H9 (cell line): Measurements from ENCODE around the gene TEX264. TPM values are rescaled to one million over a fixed set of nuclear protein-coding genes. Genes with fewer than 3 reads are reported as not detected.

ENCODE experiments used
- DNase-seq: peaks from one replicate; pipeline ENCODE4 v3.0.0-alpha.2; 2017
- H2AFZ ChIP-seq: one replicate; pipeline ENCODE4 v1.6.1; 2013; ENCODE audit warnings: mild to moderate bottlenecking, low read length, control low read depth, moderate library complexity
- H2AK5ac ChIP-seq: 2 replicates; pipeline ENCODE4 v1.6.1; 2013; ENCODE audit warnings: low read length, control low read depth, mixed read lengths; ENCODE audit not compliant: insufficient read length
- H2BK120ac ChIP-seq: one replicate; pipeline ENCODE4 v1.6.1; 2013; ENCODE audit warnings: low read depth, mild to moderate bottlenecking, low read length, control low read depth, inconsistent platforms; ENCODE audit not compliant: poor library complexity, severe bottlenecking
- H2BK12ac ChIP-seq: 2 replicates; pipeline ENCODE4 v1.6.1; 2013; ENCODE audit warnings: low read length, control low read depth, mixed read lengths, low read depth; ENCODE audit not compliant: insufficient read length
- H2BK15ac ChIP-seq: 2 replicates; pipeline ENCODE4 v1.6.1; 2013; ENCODE audit warnings: low read depth, low read length, control low read depth
- H2BK20ac ChIP-seq: one replicate; pipeline ENCODE4 v1.6.1; 2013; ENCODE audit warnings: low read depth, mild to moderate bottlenecking, low read length, control low read depth, inconsistent platforms; ENCODE audit not compliant: poor library complexity, severe bottlenecking
- H2BK5ac ChIP-seq: 2 replicates; pipeline ENCODE4 v1.6.1; 2013; ENCODE audit warnings: low read length, control low read depth, mixed read lengths; ENCODE audit not compliant: insufficient read length
- H3K14ac ChIP-seq: 2 replicates; pipeline ENCODE4 v1.6.1; 2013; ENCODE audit warnings: low read length, control low read depth; ENCODE audit not compliant: insufficient read depth
- H3K18ac ChIP-seq: 2 replicates; pipeline ENCODE4 v1.6.1; 2013; ENCODE audit warnings: low read depth, mild to moderate bottlenecking, mixed read lengths, low read length, control low read depth; ENCODE audit not compliant: insufficient read length
- H3K23ac ChIP-seq: 2 replicates; pipeline ENCODE4 v1.6.1; 2013; ENCODE audit warnings: low read length, control low read depth, mixed read lengths, low read depth; ENCODE audit not compliant: insufficient read length
- H3K23me2 ChIP-seq: 2 replicates; pipeline ENCODE4 v1.6.1; 2013; ENCODE audit warnings: low read depth, mild to moderate bottlenecking, mixed read lengths, low read length, control low read depth; ENCODE audit not compliant: insufficient read length, poor library complexity, severe bottlenecking
- H3K27ac ChIP-seq: 2 replicates; pipeline ENCODE4 v1.5.1; 2013; ENCODE audit warnings: low read length, control low read depth, mixed read lengths, low read depth; ENCODE audit not compliant: insufficient read length
- H3K27me3 ChIP-seq: 2 replicates; pipeline ENCODE4 v1.6.1; 2013; ENCODE audit warnings: low read length, control low read depth, inconsistent platforms; ENCODE audit not compliant: insufficient read depth
- H3K4ac ChIP-seq: 2 replicates; pipeline ENCODE4 v1.6.1; 2013; ENCODE audit warnings: low read depth, mild to moderate bottlenecking, control low read depth, inconsistent platforms, low read length, moderate library complexity
- H3K4me1 ChIP-seq: 2 replicates; pipeline ENCODE4 v1.6.1; 2013; ENCODE audit warnings: low read length, control low read depth, inconsistent platforms; ENCODE audit not compliant: insufficient read depth
- H3K4me2 ChIP-seq: 2 replicates; pipeline ENCODE4 v1.6.1; 2013; ENCODE audit warnings: low read length, control low read depth, mixed read lengths; ENCODE audit not compliant: insufficient read length, insufficient read depth
- H3K56ac ChIP-seq: 2 replicates; pipeline ENCODE4 v1.6.1; 2013; ENCODE audit warnings: low read depth, mild to moderate bottlenecking, mixed read lengths, low read length, control low read depth; ENCODE audit not compliant: insufficient read length
- H3K79me1 ChIP-seq: 2 replicates; pipeline ENCODE4 v1.6.1; 2013; ENCODE audit warnings: low read depth, mild to moderate bottlenecking, moderate library complexity, low read length, control low read depth, inconsistent platforms; ENCODE audit not compliant: insufficient read depth, poor library complexity, severe bottlenecking
- H3K79me2 ChIP-seq: 2 replicates; pipeline ENCODE4 v1.6.1; 2013; ENCODE audit warnings: low read length, control low read depth, inconsistent platforms; ENCODE audit not compliant: insufficient read depth
- H3K9ac ChIP-seq: 2 replicates; pipeline ENCODE4 v1.6.1; 2013; ENCODE audit warnings: low read length, control low read depth, mixed read lengths; ENCODE audit not compliant: insufficient read length; ENCODE audit errors: extremely low read depth
- H3K9me3 ChIP-seq: one replicate; pipeline ENCODE4 v1.6.1; 2013; ENCODE audit warnings: low read depth, low read length, inconsistent platforms; ENCODE audit not compliant: control insufficient read depth
- H3T11ph ChIP-seq: one replicate; pipeline ENCODE4 v1.6.1; 2013; ENCODE audit warnings: mild to moderate bottlenecking, low read length, control low read depth, inconsistent platforms
- H4K20me1 ChIP-seq: one replicate; pipeline ENCODE4 v1.6.1; 2013; ENCODE audit not compliant: control insufficient read depth, insufficient read length, insufficient read depth
- H4K5ac ChIP-seq: 2 replicates; pipeline ENCODE4 v1.6.1; 2013; ENCODE audit warnings: low read depth, mild to moderate bottlenecking, mixed read lengths, low read length, control low read depth; ENCODE audit not compliant: insufficient read length
- H4K8ac ChIP-seq: replicated peaks from 2 replicates; pipeline ENCODE4 v1.6.1; 2013; ENCODE audit warnings: low read length, control low read depth, mixed read lengths, low read depth; ENCODE audit not compliant: insufficient read length
- H4K91ac ChIP-seq: 2 replicates; pipeline ENCODE4 v1.6.1; 2013; ENCODE audit warnings: low read depth, mild to moderate bottlenecking, moderate library complexity, mixed read lengths, low read length, control low read depth; ENCODE audit not compliant: insufficient read length
- H3K27ac Mint-ChIP-seq, 3 experiments: 2 replicates in 2 of 3; 3 replicates in 1 of 3; pipeline ENCODE4 v1.8.0; 2020 to 2021; ENCODE audit warnings: mixed read lengths in 3 of 3, mild to moderate bottlenecking in 1 of 3, moderate library complexity in 1 of 3
- H3K27me3 Mint-ChIP-seq: 2 replicates; pipeline ENCODE4 v1.8.0; 2021; ENCODE audit warnings: low read depth, mild to moderate bottlenecking, moderate library complexity, mixed read lengths
- H3K36me3 Mint-ChIP-seq, 3 experiments: 2 replicates in 2 of 3; 3 replicates in 1 of 3; pipeline ENCODE4 v1.8.0; 2020 to 2021; ENCODE audit warnings: low read depth in 3 of 3, mixed read lengths in 3 of 3; ENCODE audit not compliant: insufficient read depth in 1 of 3
- H3K4me1 Mint-ChIP-seq, 2 experiments: 2 replicates each; pipeline ENCODE4 v1.8.0; 2020; ENCODE audit warnings: mixed read lengths in 2 of 2
- H3K4me3 Mint-ChIP-seq, 2 experiments: 2 replicates in 1 of 2; 3 replicates in 1 of 2; pipeline ENCODE4 v1.8.0; 2020 to 2021; ENCODE audit warnings: mild to moderate bottlenecking in 2 of 2, mixed read lengths in 2 of 2, moderate library complexity in 1 of 2
- H3K9me3 Mint-ChIP-seq, 2 experiments: 2 replicates in 1 of 2; 3 replicates in 1 of 2; pipeline ENCODE4 v1.8.0; 2020; ENCODE audit warnings: mild to moderate bottlenecking in 2 of 2, mixed read lengths in 2 of 2, moderate library complexity in 1 of 2
- CTCF ChIP-seq: fragments of 200-600 bp; sonication (generic); conservative IDR thresholded peaks from 3 replicates; pipeline ENCODE4 v1.8.0; 2021; ENCODE audit warnings: antibody characterized with exemption, mild to moderate bottlenecking
- WGBS: extraction: QIAGEN DNeasy Blood & Tissue Kit; methylation state at CpG from one replicate; pipeline ENCODE4 v1.1.7; 2013; ENCODE audit warnings: missing lambda C conversion rate, low lambda C conversion rate, mixed read lengths; ENCODE audit not compliant: insufficient read length; ENCODE audit errors: extremely low coverage; 5-methylcytosine and 5-hydroxymethylcytosine counted together
- total RNA-seq: library from RNA; stranded (reverse); gene quantifications from 2 replicates; pipeline ENCODE4 v1.2.1, GENCODE V29; 2021

TEX264 gene
- total RNA-seq, 1 experiment from 2014 or later = 17.3 TPM

- H3T11ph ChIP-seq = no peak overlapping the region
- H4K5ac ChIP-seq = no peak overlapping the region
- H2BK20ac ChIP-seq = no peak overlapping the region
- DNase-seq = peak; percentile 92
- peaks cover 3% of the 10 kb centered on the region; the same call in 1 of the 2 replicates for H3K4me1 ChIP-seq
- peak; percentile 96 for TF ChIP-seq CTCF
- no peak overlapping the region for H2BK120ac ChIP-seq
- no peaks in the 10 kb centered on the region for H3K79me2 ChIP-seq
- H3K27me3 ChIP-seq = no peaks in the 10 kb centered on the region
- H3K4me2 ChIP-seq = no peak overlapping the region
- no peaks in the 10 kb centered on the region for H3K23me2 ChIP-seq
- H2BK5ac ChIP-seq = no peak overlapping the region
- Mint-ChIP-seq H3K36me3 (peaks cover 0 to 10% (median 4%) of the 10 kb centered on the region in 3 experiments; a peak in 3 of 7 replicates), H3K27me3 (peaks cover 4% of the 10 kb centered on the region; the same call in 1 of the 2 replicates), H3K9me3 (no peaks in the 10 kb centered on the region; a peak in 1 of 5 replicates), H3K4me3 (no peak overlapping the region), H3K4me1 (peaks cover 18 to 28% of the 10 kb centered on the region in 2 experiments), H3K27ac (no peak overlapping the region; a peak in 2 of 7 replicates)
- H3K9ac ChIP-seq = no peak overlapping the region
- no peaks in the 10 kb centered on the region for H3K79me1 ChIP-seq
- no peak overlapping the region for H3K56ac ChIP-seq
- no peak overlapping the region for H2BK12ac ChIP-seq
- no peak overlapping the region for H3K27ac ChIP-seq
- no peak overlapping the region for H2BK15ac ChIP-seq
- H4K20me1 ChIP-seq = no peaks in the 10 kb centered on the region
- no peak overlapping the region for H3K18ac ChIP-seq
- no peak overlapping the region for H3K14ac ChIP-seq
- no peak overlapping the region for H2AFZ ChIP-seq
- no peak overlapping the region for H4K8ac ChIP-seq
- no peak overlapping the region for H4K91ac ChIP-seq
- H3K9me3 ChIP-seq = no peaks in the 10 kb centered on the region
- no peak overlapping the region for H3K23ac ChIP-seq
- no peak overlapping the region for H2AK5ac ChIP-seq
- no peak overlapping the region for H3K4ac ChIP-seq
- no CpG with 5 or more reads among the region's 16 CpGs for WGBS
Observed at GRCh38 chr3:51718547-51719409, 47.7 kb downstream of the TEX264 start.
